ENCODE data around the gene TSPAN9. TPM values are rescaled to one million over a fixed set of nuclear protein-coding genes. Genes with fewer than 3 reads are reported as not detected.

TSPAN9 gene
- total RNA-seq, 2 experiments from 2014 or later: 0.15 TPM; not detected in 1

GRCh38 chr12:3139760-3140159, 62.6 kb downstream of the TSPAN9 start:
- Mint-ChIP-seq H3K36me3 (ENCODE audit: low read depth) (no peaks in the 10 kb centered on the region), H3K27ac (no peak overlapping the region), H3K27me3 (peaks cover 4% of the 10 kb centered on the region), H3K4me1 (no peaks in the 10 kb centered on the region), H3K9me3 (no peaks in the 10 kb centered on the region), H3K4me3 (no peak overlapping the region)
- no peak for DNase-seq
- POLR2A ChIA-PET: no interaction called here
- CTCF ChIA-PET: interaction anchor here (1.3 kb wide), 1 partner anchor 10 kb away, joined by 4 read pairs; no protein-coding TSS in a partner anchor

GRCh38 chr12:3140284-3140683, 63.1 kb downstream of the TSPAN9 start:
- Mint-ChIP-seq H3K9me3 (no peaks in the 10 kb centered on the region), H3K27ac (peak overlapping the region; percentile 20), H3K36me3 (ENCODE audit: low read depth) (no peaks in the 10 kb centered on the region), H3K4me3 (no peak overlapping the region), H3K4me1 (no peaks in the 10 kb centered on the region), H3K27me3 (peaks cover 4% of the 10 kb centered on the region)
- POLR2A ChIA-PET: no interaction called here
- no peak for DNase-seq
- CTCF ChIA-PET: interaction anchor here (1.3 kb wide), 1 partner anchor 10 kb away, joined by 4 read pairs; no protein-coding TSS in a partner anchor

DNA sequence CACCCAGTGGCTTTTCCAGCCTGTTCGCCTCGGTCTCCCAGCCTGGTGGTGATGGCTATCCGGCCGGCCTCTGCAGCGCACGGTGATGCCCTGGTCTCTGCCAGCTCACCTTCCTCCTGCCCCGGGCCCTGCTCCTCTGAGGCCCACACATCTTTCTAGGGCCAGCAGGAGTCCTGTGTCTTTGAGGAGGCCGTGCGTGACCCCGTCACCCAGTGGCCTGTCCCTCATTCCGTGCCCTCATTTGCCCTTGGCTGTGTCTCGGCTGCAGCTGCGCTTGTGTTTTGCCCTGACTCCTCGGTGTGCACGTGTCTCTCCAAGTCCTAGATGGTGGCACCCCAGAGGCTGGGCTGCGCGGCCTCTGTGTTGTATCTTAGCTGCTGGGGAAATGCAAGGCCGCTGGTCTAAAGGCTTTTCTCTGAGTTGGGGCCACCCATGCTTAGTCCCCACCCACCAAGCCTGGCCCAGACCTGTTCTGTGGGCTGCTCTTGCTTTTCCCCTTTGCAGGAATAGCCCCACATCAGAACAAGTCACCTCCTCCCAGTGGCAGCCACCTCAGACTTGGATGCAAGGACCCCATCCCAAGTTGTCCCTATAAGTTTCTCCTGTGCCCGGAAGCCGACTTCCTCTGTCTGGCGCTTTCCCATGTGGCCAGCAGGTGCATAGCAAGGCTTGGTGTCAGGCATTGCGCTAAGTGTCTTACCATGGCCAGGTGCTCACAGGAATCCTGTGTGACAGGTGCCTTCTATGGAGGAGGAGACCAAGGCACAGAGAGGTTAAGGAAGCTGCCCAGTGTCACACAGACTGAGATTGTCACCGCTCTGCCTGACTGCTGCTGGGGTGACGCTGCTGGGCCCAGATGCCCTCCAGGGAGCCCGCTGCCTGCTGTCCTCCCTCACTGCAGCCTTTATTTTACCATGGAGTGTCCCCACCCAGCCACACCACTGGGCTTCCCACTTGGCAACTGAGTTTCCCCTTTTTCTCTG, 64.5 kb downstream of the TSPAN9 start:
- Mint-ChIP-seq H3K27me3 (peaks cover 4% of the 10 kb centered on the region), H3K27ac (no peak overlapping the region), H3K4me1 (no peaks in the 10 kb centered on the region), H3K9me3 (no peaks in the 10 kb centered on the region), H3K4me3 (no peak overlapping the region), H3K36me3 (ENCODE audit: low read depth) (no peaks in the 10 kb centered on the region)
- POLR2A ChIA-PET: no interaction called here
- CTCF ChIA-PET: interaction anchor here (0.6 kb wide), 1 partner anchor 73 kb away, joined by 3 read pairs; no protein-coding TSS in a partner anchor
- DNase-seq: no peak

GRCh38 chr12:3142386-3142785, 65.2 kb downstream of the TSPAN9 start:
- CTCF ChIA-PET: interaction anchor here (0.6 kb wide), 1 partner anchor 74 kb away, joined by 3 read pairs; no protein-coding TSS in a partner anchor
- no peak for DNase-seq
- H3K4me3 Mint-ChIP-seq: no peak overlapping the region
- no peaks in the 10 kb centered on the region for H3K4me1 Mint-ChIP-seq
- H3K27me3 Mint-ChIP-seq: peaks cover 4% of the 10 kb centered on the region
- H3K9me3 Mint-ChIP-seq: no peaks in the 10 kb centered on the region
- POLR2A ChIA-PET: no interaction called here
- no peaks in the 10 kb centered on the region for H3K36me3 Mint-ChIP-seq (ENCODE audit: low read depth)
- no peak overlapping the region for H3K27ac Mint-ChIP-seq

DNA sequence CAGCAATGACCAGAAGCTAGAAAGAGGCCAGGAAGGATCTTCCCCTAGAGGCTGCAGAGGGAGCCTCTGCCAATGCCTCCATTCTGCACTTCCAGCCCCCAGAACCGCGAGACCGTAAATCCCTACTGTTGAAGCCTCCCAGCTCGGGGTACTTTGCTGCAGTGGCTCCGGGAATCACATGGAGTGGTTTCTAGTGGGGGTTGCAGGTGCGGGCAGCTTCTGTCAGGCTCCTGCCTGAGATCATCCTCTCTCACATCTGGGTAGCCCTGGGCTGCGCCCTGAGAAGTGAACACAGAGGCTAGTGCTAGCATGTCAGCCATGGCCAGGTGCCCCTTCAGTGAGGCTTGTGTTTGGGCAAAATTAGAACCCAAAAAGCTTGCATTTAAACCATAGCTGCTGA, 67.3 kb downstream of the TSPAN9 start:
- Mint-ChIP-seq H3K27ac (no peak overlapping the region), H3K9me3 (no peaks in the 10 kb centered on the region), H3K36me3 (ENCODE audit: low read depth) (no peaks in the 10 kb centered on the region), H3K4me3 (no peak overlapping the region), H3K27me3 (peaks cover 4% of the 10 kb centered on the region), H3K4me1 (no peaks in the 10 kb centered on the region)
- DNase-seq: no peak
- POLR2A ChIA-PET: no interaction called here
- CTCF ChIA-PET: no interaction called here

DNA sequence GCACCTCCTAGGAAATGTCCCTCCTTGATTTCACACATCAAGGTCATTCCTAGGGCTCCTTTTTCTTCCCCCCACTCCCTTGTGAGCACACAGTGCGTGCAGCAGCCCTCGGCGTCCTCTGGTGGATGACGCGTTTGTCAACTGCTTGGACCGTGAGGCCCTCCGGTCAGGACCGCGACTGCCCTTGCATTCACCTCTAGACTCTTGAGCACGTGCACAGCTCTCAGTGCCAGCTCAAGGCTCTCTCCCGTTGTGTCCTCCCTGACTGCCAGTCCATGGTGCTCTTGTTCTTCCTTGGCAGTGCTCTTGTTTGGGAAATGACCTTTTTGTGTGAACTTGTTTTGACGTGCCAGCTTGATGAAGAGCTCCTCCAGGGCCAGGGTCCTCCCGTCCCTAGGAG, 67.9 kb downstream of the TSPAN9 start:
- Mint-ChIP-seq H3K9me3 (no peaks in the 10 kb centered on the region), H3K36me3 (ENCODE audit: low read depth) (no peaks in the 10 kb centered on the region), H3K27me3 (peaks cover 6% of the 10 kb centered on the region), H3K27ac (no peak overlapping the region), H3K4me3 (no peak overlapping the region), H3K4me1 (no peaks in the 10 kb centered on the region)
- POLR2A ChIA-PET: no interaction called here
- CTCF ChIA-PET: no interaction called here
- no peak for DNase-seq

DNA sequence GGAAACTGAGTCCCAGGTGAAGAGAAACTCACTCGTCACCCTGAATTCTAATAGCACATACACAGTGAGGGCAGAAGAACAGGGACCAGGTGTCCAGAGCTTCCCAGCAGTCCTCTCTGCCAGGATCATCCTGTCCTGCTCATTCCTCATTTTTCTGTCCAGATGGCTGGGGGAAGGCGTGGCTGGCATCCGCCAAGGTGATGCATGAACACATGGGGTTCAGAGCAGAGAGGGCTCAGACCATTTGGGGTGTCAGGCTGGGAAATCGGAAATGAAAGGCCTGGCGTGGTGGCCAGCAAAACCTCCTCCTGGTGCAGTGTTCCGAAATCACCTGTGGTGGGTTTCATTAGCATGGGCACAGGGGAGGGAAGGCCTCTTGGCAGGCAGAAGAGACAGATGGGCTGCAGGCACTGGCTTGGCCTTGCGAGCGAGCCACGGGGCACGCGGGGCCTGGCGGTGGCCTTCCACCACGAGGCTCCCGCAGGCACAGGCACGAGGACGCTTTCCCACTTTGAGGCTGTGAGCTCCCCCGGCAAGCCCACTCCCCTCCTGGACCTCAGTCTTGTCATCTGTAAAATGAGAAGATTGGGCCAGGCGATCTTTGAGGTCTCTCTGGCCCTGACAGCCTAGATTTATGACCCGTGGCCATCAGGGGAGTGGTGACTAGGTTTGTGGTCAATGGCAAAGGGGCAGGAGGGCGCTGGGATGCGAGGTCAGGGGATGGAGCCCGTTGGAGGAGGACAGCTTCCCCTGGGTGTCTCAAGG, 68.5 kb downstream of the TSPAN9 start:
- Mint-ChIP-seq H3K4me1 (no peaks in the 10 kb centered on the region), H3K4me3 (no peak overlapping the region), H3K9me3 (no peaks in the 10 kb centered on the region), H3K27ac (no peak overlapping the region), H3K27me3 (peaks cover 9% of the 10 kb centered on the region), H3K36me3 (ENCODE audit: low read depth) (no peaks in the 10 kb centered on the region)
- DNase-seq: no peak
- CTCF ChIA-PET: no interaction called here
- POLR2A ChIA-PET: no interaction called here

GRCh38 chr12:3147260-3147659, 70.1 kb downstream of the TSPAN9 start:
- peaks cover 16% of the 10 kb centered on the region for H3K27me3 Mint-ChIP-seq
- no peak overlapping the region for H3K4me3 Mint-ChIP-seq
- H3K36me3 Mint-ChIP-seq (ENCODE audit: low read depth): no peaks in the 10 kb centered on the region
- no peak for DNase-seq
- ChIA-PET POLR2A (no interaction called here), CTCF (no interaction called here)
- H3K9me3 Mint-ChIP-seq: no peaks in the 10 kb centered on the region
- H3K27ac Mint-ChIP-seq: no peak overlapping the region
- no peaks in the 10 kb centered on the region for H3K4me1 Mint-ChIP-seq

- POLR2A ChIA-PET: no interaction called here
- no peaks in the 10 kb centered on the region for H3K9me3 Mint-ChIP-seq
Measured at GRCh38 chr12:3148366-3149000, 71.3 kb downstream of the TSPAN9 start.

GRCh38 chr12:3149515-3150307, 72.5 kb downstream of the TSPAN9 start:
- H3K36me3 Mint-ChIP-seq (ENCODE audit: low read depth): no peaks in the 10 kb centered on the region
- DNase-seq: no peak
- POLR2A ChIA-PET: no interaction called here
- no peak overlapping the region for H3K4me3 Mint-ChIP-seq
- no peak overlapping the region for H3K27ac Mint-ChIP-seq
- H3K27me3 Mint-ChIP-seq: peaks cover 16% of the 10 kb centered on the region
- CTCF ChIA-PET: interaction anchor here (0.8 to 1.6 kb wide), 2 partner anchors 10 to 15 kb away, joined by 3 to 4 read pairs; no protein-coding TSS in a partner anchor
- H3K9me3 Mint-ChIP-seq: no peaks in the 10 kb centered on the region
- no peaks in the 10 kb centered on the region for H3K4me1 Mint-ChIP-seq

More at GRCh38 chr12:3148366-3149000, 71.3 kb downstream of the TSPAN9 start:
- H3K27me3 Mint-ChIP-seq: peaks cover 16% of the 10 kb centered on the region
- no peaks in the 10 kb centered on the region for H3K4me1 Mint-ChIP-seq
- CTCF ChIA-PET: interaction anchor here (0.8 kb wide), 1 partner anchor 13 kb away, joined by 3 read pairs; no protein-coding TSS in a partner anchor
- DNase-seq: no peak
- H3K4me3 Mint-ChIP-seq: no peak overlapping the region
- no peak overlapping the region for H3K27ac Mint-ChIP-seq
- no peaks in the 10 kb centered on the region for H3K36me3 Mint-ChIP-seq (ENCODE audit: low read depth)

GRCh38 chr12:3150308-3150670, 73.1 kb downstream of the TSPAN9 start:
- Mint-ChIP-seq H3K36me3 (ENCODE audit: low read depth) (no peaks in the 10 kb centered on the region), H3K27ac (no peak overlapping the region), H3K4me1 (no peaks in the 10 kb centered on the region), H3K9me3 (no peaks in the 10 kb centered on the region), H3K27me3 (peaks cover 16% of the 10 kb centered on the region), H3K4me3 (no peak overlapping the region)
- CTCF ChIA-PET: interaction anchor here (1.6 kb wide), 1 partner anchor 11 kb away, joined by 4 read pairs; no protein-coding TSS in a partner anchor
- POLR2A ChIA-PET: no interaction called here
- DNase-seq: no peak
